HL-60/S4 (cell line): Measurements from ENCODE around the gene KDM4B.
"Not testable (repeated sequence)": the region's sequence is repeated elsewhere in the genome, so short reads cannot be mapped to it uniquely, and the experiment has no call there.

Experiments used
- in situ Hi-C: fragments of 300-500 bp; cut with MboI; formaldehyde crosslinking; loops from 2 replicates; pipeline ENCODE4 v1.14.3; 2022; ENCODE audit warnings: low sequenced_read_pairs

The KDM4B gene

DNA sequence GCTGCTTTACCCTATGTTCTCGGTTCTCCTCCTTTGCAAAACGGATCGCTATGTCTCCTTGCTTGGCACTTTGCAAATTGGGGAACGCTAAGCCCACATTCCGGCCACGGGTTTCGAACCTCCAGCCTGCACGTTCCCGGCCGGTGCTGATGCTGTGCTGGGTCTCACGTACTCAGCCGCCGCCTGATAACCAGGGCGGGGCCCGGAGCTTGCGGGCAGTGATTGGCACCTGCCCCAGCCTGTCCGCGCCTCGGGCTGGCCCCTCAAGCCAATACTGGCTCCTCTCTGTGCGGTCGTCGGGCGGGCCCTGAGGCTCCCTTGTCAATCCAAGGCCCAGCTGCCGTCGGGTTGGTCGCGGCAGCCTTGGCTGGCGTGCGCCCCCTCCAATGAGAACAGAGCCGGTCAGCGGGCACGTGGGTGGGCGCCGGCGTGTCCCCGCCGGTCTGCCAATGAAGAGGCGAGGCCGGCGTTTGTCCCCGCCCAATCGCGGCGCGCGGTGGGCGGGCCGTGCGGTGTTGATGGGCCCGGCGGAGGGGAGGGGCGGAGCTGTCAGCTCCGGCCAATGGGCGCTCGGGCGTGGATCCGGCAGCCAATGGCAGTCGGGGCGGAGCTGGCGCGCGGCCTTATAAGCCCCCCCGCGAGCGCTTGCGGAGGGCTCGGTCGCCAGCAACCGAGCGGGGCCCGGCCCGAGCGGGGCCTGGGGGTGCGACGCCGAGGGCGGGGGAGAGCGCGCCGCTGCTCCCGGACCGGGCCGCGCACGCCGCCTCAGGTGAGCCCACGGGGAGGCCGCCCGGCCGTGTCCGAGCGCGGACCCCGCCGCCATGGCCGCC, at the start of gene KDM4B:
Gene KDM4B (plus strand): TSS at position 652 of the 830 bp plus-strand sequence. CDS start 63,778 bp downstream, outside the sequence.
- in situ Hi-C loops: no loop called here

- in situ Hi-C loops: no loop called here
Observed at GRCh38 chr19:4922530-4923275, 46.2 kb upstream of the KDM4B start.

- in situ Hi-C loops: no loop called here
Observed at GRCh38 chr19:4923276-4923747, 45.6 kb upstream of the KDM4B start.

DNA sequence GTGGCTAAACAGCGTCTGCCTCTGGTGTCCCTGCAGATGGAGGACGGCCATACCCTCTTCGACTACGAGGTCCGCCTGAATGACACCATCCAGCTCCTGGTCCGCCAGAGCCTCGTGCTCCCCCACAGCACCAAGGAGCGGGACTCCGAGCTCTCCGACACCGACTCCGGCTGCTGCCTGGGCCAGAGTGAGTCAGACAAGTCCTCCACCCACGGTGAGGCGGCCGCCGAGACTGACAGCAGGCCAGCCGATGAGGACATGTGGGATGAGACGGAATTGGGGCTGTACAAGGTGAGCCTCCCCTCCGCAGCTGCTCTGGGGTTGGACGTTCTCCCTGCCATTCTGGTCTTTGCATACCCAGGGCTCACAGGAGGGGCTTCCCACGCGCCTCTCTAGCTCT, 39.7 kb upstream of the KDM4B start:
- in situ Hi-C loops: no loop called here

- in situ Hi-C loops: no loop called here
Observed at GRCh38 chr19:4930664-4931063, 38.2 kb upstream of the KDM4B start.

DNA sequence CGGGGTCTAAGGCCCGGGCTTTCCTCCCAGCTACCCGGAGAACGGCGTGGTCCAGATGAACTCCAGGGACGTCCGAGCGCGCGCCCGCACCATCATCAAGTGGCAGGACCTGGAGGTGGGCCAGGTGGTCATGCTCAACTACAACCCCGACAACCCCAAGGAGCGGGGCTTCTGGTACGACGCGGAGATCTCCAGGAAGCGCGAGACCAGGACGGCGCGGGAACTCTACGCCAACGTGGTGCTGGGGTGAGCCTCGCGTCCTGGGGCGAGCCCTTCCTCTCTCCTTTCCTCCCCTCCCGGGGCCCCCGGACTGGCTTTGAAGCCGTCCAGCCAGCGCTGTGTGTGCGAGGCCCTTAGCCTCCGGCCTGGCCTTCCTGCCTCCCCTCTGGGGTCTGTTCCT, 36.2 kb upstream of the KDM4B start:
- in situ Hi-C loops: no loop called here

DNA sequence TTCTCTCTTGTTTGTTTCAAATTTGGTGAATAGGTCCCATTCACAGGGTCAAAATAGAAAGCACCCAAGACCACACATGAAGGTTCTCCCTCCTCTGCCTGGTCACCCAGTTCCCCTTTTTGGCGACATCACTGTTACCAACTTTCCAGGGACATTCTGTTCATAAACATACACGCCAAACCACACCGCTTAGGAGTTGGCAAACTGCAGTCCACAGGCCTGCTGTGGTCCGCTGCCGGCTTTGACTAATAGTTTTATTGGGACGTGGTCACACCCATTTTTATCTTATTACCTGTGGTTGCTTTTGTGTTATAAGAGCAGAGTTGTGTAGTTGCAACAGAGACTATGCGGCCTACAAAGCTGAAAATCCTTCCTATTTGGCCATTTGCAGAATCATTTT, 35.4 kb upstream of the KDM4B start:
- in situ Hi-C loops: no loop called here

DNA sequence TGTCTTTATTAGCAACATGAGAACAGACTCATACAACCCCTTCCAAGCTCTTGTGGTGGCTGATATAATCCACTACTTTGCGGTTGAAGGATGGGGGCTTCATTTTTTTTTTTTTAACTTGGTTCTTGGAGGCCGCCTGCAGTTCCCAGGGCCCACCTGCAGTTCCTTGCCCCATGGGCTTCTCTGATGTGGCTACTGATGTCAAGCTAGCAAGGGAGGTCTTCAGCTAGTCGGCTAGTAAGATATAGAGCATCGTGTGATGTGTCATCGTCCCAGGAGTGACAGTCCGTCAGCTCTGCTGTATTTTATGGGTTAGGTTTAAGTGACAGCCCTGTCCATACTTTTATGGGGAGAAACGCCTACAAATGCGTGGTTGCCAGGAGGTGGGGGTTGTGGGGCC, 33.5 kb upstream of the KDM4B start:
- in situ Hi-C loops: no loop called here

DNA sequence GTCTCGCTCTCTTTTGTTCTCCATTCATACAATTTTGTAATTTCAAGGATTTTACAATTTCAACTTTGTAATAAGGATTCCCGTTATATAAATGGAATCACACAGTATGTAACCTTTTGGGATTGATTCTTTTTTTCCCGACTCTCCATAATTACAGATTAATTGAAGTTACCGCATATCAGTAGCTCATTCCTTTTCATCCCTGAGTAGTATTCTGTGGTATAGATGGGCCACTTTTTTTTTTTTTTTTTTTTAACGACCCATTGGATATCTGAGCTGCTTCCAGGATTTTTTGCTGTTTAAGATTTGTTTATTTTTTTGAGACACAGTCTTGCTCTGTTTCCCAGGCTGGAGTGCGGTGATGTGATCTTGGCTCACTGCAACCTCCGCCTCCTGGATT, 31.9 kb upstream of the KDM4B start:
- in situ Hi-C loops: no loop called here

DNA sequence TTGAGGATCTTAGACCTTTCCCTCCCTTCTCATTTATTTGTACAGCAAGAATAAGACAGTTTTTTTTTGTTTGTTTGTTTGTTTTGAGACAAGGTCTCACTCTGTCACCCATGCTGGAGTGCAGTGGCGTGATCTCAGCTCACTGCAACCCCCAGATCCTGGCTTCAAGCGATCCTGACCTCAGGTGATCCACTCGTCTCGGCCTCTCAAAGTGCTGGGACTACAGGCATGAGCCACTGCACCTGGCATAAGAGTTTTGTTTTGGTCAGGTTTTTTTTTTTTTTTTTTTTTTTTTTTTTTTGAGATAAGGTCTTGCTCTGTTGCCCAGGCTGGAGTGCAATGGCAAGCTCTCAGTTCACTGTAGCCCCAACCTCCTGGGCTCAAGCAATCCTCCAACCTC, 30.5 kb upstream of the KDM4B start:
- in situ Hi-C loops: not testable (repeated sequence)

DNA sequence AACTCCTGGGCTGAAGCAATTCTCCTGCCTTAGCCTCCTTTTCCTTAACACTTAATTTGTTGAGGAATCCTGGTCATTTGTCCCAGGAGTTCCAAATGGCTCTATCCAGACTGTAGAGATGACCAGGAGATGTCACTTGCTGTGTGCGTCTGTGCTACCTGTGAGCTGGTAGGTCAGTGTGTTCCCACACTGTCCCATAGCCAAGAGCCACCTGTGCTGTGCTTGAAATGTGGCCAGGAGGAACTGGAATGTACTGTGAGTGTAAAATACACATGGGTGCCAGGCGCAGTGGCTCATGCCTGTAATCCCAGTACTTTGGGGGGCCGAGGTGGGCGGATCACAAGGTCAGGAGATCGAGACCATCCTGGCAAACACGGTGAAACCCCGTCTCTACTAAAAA, 29.4 kb upstream of the KDM4B start:
- in situ Hi-C loops: no loop called here

DNA sequence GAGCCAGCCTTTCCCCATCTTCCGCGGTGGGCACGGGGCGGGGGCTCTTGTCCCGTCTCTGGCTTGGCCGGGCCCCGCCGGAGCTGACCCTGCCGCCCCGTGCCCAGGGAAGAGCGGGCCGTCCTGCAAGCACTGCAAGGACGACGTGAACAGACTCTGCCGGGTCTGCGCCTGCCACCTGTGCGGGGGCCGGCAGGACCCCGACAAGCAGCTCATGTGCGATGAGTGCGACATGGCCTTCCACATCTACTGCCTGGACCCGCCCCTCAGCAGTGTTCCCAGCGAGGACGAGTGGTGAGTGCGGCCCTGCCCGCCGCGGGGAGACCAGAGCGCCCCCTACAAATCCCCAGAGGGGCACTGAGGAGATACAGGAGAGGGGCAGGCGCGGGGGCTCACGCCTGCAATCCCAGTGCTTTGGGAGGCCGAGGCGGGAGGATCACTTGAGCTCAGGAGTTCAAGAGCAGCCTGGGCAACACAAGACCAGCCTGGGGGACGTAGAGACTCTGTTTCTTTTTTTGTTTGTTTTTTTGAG, 27.2 kb upstream of the KDM4B start:
- in situ Hi-C loops: not testable (repeated sequence)

GRCh38 chr19:4950650-4951049, 18.3 kb upstream of the KDM4B start:
- in situ Hi-C loops: not testable (repeated sequence)

GRCh38 chr19:4951656-4952055, 17.3 kb upstream of the KDM4B start:
- in situ Hi-C loops: no loop called here

GRCh38 chr19:4952945-4953344, 16.0 kb upstream of the KDM4B start:
- in situ Hi-C loops: no loop called here

- in situ Hi-C loops: not testable (repeated sequence)
Observed at GRCh38 chr19:4954320-4955149, 14.4 kb upstream of the KDM4B start.

GRCh38 chr19:4955274-4955673, 13.6 kb upstream of the KDM4B start:
- in situ Hi-C loops: no loop called here

DNA sequence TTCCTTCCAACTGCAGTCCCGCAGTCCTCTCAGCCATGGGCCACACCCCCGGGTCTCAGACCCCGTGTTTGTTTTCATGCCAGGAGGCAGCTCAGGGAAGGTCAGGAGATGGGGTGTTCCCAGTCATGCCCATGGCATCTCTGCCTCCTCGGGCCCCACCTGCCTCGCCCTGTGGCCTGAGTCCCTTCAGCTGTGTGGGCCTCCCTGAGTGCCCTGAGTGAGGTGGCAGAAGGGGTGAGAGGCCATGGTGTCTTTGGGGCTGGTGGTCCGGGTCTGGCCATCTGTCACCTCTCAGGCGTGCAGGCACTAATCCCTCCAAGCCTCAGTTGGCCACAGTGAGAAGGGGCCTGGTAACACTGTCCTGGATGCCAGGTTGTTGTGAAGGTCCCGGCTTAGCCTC, 10.9 kb upstream of the KDM4B start:
- in situ Hi-C loops: no loop called here

DNA sequence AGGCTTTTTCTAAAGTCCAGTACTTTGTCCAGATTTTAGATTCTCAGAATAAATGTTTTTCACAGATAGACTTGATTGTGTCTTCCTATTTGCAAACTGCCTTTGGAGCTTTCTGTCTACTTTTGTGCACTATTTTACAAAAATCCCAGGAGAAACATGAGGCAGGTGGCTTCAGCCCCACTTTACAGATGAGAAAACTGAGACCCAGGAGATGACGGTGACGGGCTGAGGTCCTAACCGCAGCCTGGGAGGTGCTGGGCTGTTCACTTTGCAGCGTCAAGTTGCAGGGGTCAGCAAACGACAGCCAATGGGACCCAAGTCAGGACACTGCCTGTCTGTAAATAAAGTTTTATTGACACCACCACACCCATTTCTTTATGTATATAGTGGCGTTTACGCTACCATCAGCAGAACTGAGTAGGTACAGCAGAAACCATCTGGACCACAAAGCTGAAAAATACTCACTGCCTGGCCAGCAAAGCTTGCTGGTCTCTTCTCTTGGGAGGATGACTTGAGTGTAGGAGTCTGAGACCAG, 6.8 kb upstream of the KDM4B start:
- in situ Hi-C loops: no loop called here

DNA sequence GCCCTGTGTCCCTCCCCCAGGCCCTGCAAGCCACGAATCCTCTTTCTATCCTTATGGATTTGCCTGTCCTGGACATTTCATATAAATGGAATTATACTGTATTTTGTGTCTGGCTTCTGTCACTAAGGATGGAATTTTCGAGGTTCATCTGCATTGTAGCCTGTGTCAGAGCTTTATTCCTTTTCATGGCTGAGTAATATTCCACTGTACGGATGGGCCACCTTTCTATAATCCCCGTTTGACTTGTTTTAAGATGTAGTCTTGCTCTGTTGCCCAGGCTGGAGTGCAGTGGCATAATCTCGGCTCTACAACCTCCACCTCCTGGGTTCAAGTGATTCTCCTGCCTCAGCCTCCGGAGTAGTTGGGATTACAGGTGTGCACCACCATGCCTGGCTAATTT, 3.9 kb upstream of the KDM4B start:
- in situ Hi-C loops: no loop called here

GRCh38 chr19:4966591-4966990, 2.3 kb upstream of the KDM4B start:
- in situ Hi-C loops: no loop called here
